HepG2 (cell line): ENCODE measurements around the gene PPP2R1B. TPM values are rescaled to one million over a fixed set of nuclear protein-coding genes. Genes with fewer than 3 reads are reported as not detected.

Experiments
- GABPB1 ChIP-seq: IDR thresholded peaks from 2 replicates; pipeline ENCODE4 v1.6.1; 2016; ENCODE audit warnings: mild to moderate bottlenecking, missing genetic modification reagents, moderate library complexity, missing compliant biosample characterization
- GTF2F1 ChIP-seq: fragments of 150-350 bp; IDR thresholded peaks from 2 replicates; pipeline ENCODE4 v1.6.1; 2014; ENCODE audit warnings: low read length
- HDAC1 ChIP-seq: sonication (generic); formaldehyde crosslinking; IDR thresholded peaks from 2 replicates; pipeline ENCODE4 v1.5.1; 2020; ENCODE audit warnings: mild to moderate bottlenecking, missing genetic modification reagents
- MEF2D ChIP-seq: sonication (generic); formaldehyde crosslinking; IDR thresholded peaks from 2 replicates; pipeline ENCODE4 v1.5.1; 2020; ENCODE audit warnings: mild to moderate bottlenecking, missing genetic modification reagents
- SALL1 ChIP-seq: sonication (generic); formaldehyde crosslinking; IDR thresholded peaks from 2 replicates; pipeline ENCODE4 v1.8.0; 2022; ENCODE audit warnings: mild to moderate bottlenecking, missing genetic modification reagents
- SIX4 ChIP-seq: sonication (generic); formaldehyde crosslinking; IDR thresholded peaks from 2 replicates; pipeline ENCODE4 v1.4.0; 2020; ENCODE audit warnings: missing genetic modification reagents
- ZKSCAN5 ChIP-seq: sonication (generic); formaldehyde crosslinking; IDR thresholded peaks from 2 replicates; pipeline ENCODE4 v1.5.1; 2020; ENCODE audit warnings: mild to moderate bottlenecking, missing genetic modification reagents
- ZNF121 ChIP-seq: sonication (generic); formaldehyde crosslinking; IDR thresholded peaks from 2 replicates; pipeline ENCODE4 v1.5.0; 2020; ENCODE audit warnings: mild to moderate bottlenecking, missing genetic modification reagents
- ZNF446 ChIP-seq: sonication (generic); formaldehyde crosslinking; IDR thresholded peaks from 2 replicates; pipeline ENCODE4 v1.5.0; 2020; ENCODE audit warnings: mild to moderate bottlenecking, missing genetic modification reagents
- ZNF629 ChIP-seq: sonication (generic); formaldehyde crosslinking; conservative IDR thresholded peaks from 2 replicates; pipeline ENCODE4 v1.5.0; 2020; ENCODE audit warnings: missing genetic modification reagents
- polyA plus RNA-seq, 8 experiments: library from polyadenylated mRNA; depleted of rRNA in 3 of 8; stranded (reverse) in 7 of 8; unstranded in 1 of 8; fragments of >200 nt; fragmentation: Illumina TruSeq in 4 of 8; extraction: Trizol in 4 of 8; gene quantifications; 2 replicates each; pipeline versions ENCODE4 v1.2.1 to v1.2.3, GENCODE V29; 2011 to 2016; ENCODE audit warnings: low read depth in 4 of 8, missing spikeins in 1 of 8, mixed read lengths in 1 of 8; ENCODE audit not compliant: insufficient read depth in 1 of 8
- total RNA-seq, 5 experiments: library from RNA; depleted of rRNA; stranded (reverse); fragments of >200 nt; fragmentation: Illumina TruSeq; extraction: Trizol; gene quantifications; 2 replicates each; pipeline ENCODE4 v1.2.3, GENCODE V29; 2016; ENCODE audit warnings: low read depth in 1 of 5
- TF ChIP-seq, protein P1 (sequence below): sonication (generic); formaldehyde crosslinking; IDR thresholded peaks from 2 replicates; pipeline ENCODE4 v1.4.0; 2020; ENCODE audit warnings: missing genetic modification reagents, mild to moderate bottlenecking, borderline replicate concordance
- TF ChIP-seq, protein P2 (sequence below): sonication (generic); formaldehyde crosslinking; IDR thresholded peaks from 2 replicates; pipeline ENCODE4 v1.4.0; 2020; ENCODE audit warnings: missing genetic modification reagents; ENCODE audit errors: not compliant biosample characterization

The PPP2R1B gene
- total and polyA plus RNA-seq, 2 of the 13 experiments (the other 11 are each of a cell fraction or from before 2014, with no cell fraction given), result 22.1 to 56.8 TPM

DNA sequence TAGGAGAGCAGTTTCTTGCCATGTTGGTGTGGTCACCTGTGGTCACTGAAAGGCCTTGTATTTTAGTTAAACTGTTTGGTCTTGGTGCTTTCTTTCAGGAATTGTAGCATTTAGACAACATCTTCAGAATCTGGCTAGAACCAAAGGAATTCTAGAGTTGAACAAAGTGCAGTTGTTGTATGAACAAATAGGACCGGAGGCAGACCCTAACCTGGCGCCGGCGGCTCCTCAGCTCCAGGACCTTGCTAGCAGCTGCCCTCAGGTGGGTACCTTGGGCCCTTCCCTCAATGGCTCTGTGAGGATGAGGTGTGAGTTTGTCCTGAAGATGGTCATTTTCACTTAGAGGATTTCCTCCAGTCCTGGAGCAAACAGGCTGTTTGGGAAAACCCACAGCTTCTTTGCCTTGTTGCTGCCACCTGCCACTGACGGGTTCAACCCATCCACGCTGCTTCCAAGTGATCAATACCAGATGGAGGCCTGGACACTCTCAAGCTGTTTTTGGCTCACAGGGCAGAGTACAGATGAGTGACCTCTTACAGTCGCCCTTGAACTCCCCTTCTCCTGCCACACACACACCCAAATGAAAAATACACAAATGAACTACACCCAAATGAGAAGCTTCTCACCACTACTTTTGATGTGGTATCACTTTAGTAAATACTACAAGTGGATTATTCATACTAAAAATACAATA lies 45.2 kb downstream of the PPP2R1B start (continued):
- TF ChIP-seq, protein P1, sequence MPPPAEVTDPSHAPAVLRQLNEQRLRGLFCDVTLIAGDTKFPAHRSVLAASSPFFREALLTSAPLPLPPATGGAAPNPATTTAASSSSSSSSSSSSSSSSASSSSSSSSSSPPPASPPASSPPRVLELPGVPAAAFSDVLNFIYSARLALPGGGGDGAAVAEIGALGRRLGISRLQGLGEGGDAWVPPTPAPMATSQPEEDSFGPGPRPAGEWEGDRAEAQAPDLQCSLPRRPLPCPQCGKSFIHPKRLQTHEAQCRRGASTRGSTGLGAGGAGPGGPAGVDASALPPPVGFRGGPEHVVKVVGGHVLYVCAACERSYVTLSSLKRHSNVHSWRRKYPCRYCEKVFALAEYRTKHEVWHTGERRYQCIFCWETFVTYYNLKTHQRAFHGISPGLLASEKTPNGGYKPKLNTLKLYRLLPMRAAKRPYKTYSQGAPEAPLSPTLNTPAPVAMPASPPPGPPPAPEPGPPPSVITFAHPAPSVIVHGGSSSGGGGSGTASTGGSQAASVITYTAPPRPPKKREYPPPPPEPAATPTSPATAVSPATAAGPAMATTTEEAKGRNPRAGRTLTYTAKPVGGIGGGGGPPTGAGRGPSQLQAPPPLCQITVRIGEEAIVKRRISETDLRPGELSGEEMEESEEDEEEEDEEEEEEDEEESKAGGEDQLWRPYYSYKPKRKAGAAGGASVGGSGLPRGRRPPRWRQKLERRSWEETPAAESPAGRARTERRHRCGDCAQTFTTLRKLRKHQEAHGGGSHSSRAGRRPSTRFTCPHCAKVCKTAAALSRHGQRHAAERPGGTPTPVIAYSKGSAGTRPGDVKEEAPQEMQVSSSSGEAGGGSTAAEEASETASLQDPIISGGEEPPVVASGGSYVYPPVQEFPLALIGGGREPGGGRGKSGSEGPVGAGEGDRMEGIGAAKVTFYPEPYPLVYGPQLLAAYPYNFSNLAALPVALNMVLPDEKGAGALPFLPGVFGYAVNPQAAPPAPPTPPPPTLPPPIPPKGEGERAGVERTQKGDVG (CRISPR knock-in tag), result 0 out of 2 replicates have a peak, but pooled peaks have one; percentile 53
- TF ChIP-seq ZNF121 (CRISPR knock-in tag) (no peak), SIX4 (CRISPR knock-in tag) (no peak), MEF2D (CRISPR knock-in tag) (peak; percentile 62; the same call in 1 of the 2 replicates), HDAC1 (peak; percentile 52; the same call in 1 of the 2 replicates), GTF2F1 (no peak), SALL1 (CRISPR knock-in tag) (peak; percentile 73), ZNF446 (no peak), ZNF629 (CRISPR knock-in tag) (no peak), GABPB1 (CRISPR knock-in tag) (no peak), ZKSCAN5 (CRISPR knock-in tag) (no peak)
- TF ChIP-seq, protein P2, sequence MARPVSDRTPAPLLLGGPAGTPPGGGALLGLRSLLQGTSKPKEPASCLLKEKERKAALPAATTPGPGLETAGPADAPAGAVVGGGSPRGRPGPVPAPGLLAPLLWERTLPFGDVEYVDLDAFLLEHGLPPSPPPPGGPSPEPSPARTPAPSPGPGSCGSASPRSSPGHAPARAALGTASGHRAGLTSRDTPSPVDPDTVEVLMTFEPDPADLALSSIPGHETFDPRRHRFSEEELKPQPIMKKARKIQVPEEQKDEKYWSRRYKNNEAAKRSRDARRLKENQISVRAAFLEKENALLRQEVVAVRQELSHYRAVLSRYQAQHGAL, result no peak
- TF ChIP-seq, all 625 proteins: peak for 20
